Body of pancreas (tissue), 4 donors: ENCODE results near the gene PLA2G7.

ENCODE experiments used
- CTCF ChIP-seq, 7 experiments: fragments of 450-650 bp in 4 of 7; fragments of 200-600 bp in 3 of 7; sonication (generic) in 3 of 7; IDR thresholded peaks; one replicate each; pipeline ENCODE4 v1.5.1; 2016 to 2019; ENCODE audit warnings: antibody characterized with exemption in 7 of 7
- POLR2A ChIP-seq, 3 donors: fragments of 450-650 bp; IDR thresholded peaks; one replicate each; pipeline ENCODE4 v1.6.1; 2016; ENCODE audit warnings: antibody characterized with exemption in 3 of 3, mild to moderate bottlenecking in 2 of 3

GRCh38 chr6:46751658-46752057 lies 16.5 kb upstream of the PLA2G7 start:
- TF ChIP-seq CTCF (IDR thresholded peaks at IDR 0.05), result no peak
- no peak for TF ChIP-seq POLR2A (IDR thresholded peaks at IDR 0.05)
